Heart right ventricle (tissue), 16 donors: Measurements from ENCODE around the gene ZNF594. TPM values are rescaled to one million over a fixed set of nuclear protein-coding genes. Genes with fewer than 3 reads are reported as not detected.

ENCODE experiments used
- ATAC-seq, 8 donors: fragments of 200-7000 bp; cut with Tn5 transposase; one replicate each; pipeline ENCODE4 v1.9.1; 2020; ENCODE audit warnings: mild to moderate bottlenecking in 8 of 8, moderate library complexity in 8 of 8, moderate number of reproducible peaks in 1 of 8
- DNase-seq, 2 donors: peaks; one replicate each; pipeline ENCODE4 v3.0.0-alpha.2; 2020
- H3K27ac ChIP-seq, 10 donors: fragments of 200-600 bp; sonication (generic) in 2 of 10; one replicate each; pipeline versions ENCODE4 v1.5.0 to v1.8.0; 2020 to 2022; ENCODE audit warnings: mild to moderate bottlenecking in 3 of 10
- H3K27me3 ChIP-seq, 7 donors: fragments of 200-600 bp; one replicate each; pipeline ENCODE4 v1.8.0; 2021 to 2022; ENCODE audit warnings: mild to moderate bottlenecking in 2 of 7
- H3K36me3 ChIP-seq, 9 donors: fragments of 200-600 bp; sonication (generic) in 1 of 9; one replicate each; pipeline versions ENCODE4 v1.5.0 to v1.8.0; 2020 to 2022; ENCODE audit warnings: mild to moderate bottlenecking in 2 of 9
- H3K4me1 ChIP-seq, 9 donors: fragments of 200-600 bp; sonication (generic) in 1 of 9; one replicate each; pipeline versions ENCODE4 v1.5.0 to v1.8.0; 2020 to 2022; ENCODE audit warnings: mild to moderate bottlenecking in 4 of 9
- H3K4me3 ChIP-seq, 10 donors: fragments of 200-600 bp; sonication (generic) in 2 of 10; one replicate each; pipeline versions ENCODE4 v1.5.0 to v1.8.0; 2020 to 2022; ENCODE audit warnings: mild to moderate bottlenecking in 7 of 10, moderate library complexity in 2 of 10
- H3K9me3 ChIP-seq, 11 donors: fragments of 200-600 bp in 10 of 11; sonication (generic) in 2 of 11; one replicate each; pipeline versions ENCODE4 v1.5.0 to v1.8.0; 2013 to 2022; ENCODE audit warnings: mild to moderate bottlenecking in 2 of 11, control low read depth in 1 of 11, moderate library complexity in 1 of 11
- CTCF ChIP-seq, 9 donors: fragments of 200-600 bp; sonication (generic) in 2 of 9; IDR thresholded peaks; one replicate each; pipeline versions ENCODE4 v1.5.0 to v1.8.0; 2021 to 2022; ENCODE audit warnings: antibody characterized with exemption in 9 of 9, mild to moderate bottlenecking in 5 of 9, moderate library complexity in 1 of 9
- WGBS, 2 donors: extraction: QIAGEN DNeasy Blood & Tissue Kit; methylation state at CpG; one replicate each; pipeline ENCODE4 v1.1.7; 2013; ENCODE audit warnings: inconsistent platforms in 1 of 2; 5-methylcytosine and 5-hydroxymethylcytosine counted together
- intact Hi-C, 10 donors: fragments of 100-400 bp; cut with DNase I; formaldehyde crosslinking; loops; one replicate each; pipeline versions ENCODE4 v1.11.1 to v1.14.2; 2022
- polyA plus RNA-seq, 2 donors: library from polyadenylated mRNA; stranded (reverse); fragments of 200-250 nt; gene quantifications; one replicate each; pipeline ENCODE4 v1.2.3, GENCODE V29; 2013
- total RNA-seq, 10 donors: library from RNA; stranded (reverse); fragmentation: NEBNext Ultra II Directional in 3 of 10; extraction: Animal tissue kit (Norgen Biotek cat#: 25700) in 3 of 10; gene quantifications; one replicate each; pipeline versions ENCODE4 v1.2.1 to v1.2.4, GENCODE V29; 2021 to 2023
- donor health status: Arrhythmogenic right ventricular cardiomyopathy.
- donor health status: ischemic (EF 13 %, LVEDD 7.1; RV severe dilation, severe dysfunction).
- donor health status: healthy with polysubstance abuse.
- donor health status: DM: no; HTN: yes; CAD: no.
- donor health status: DM: no; HTN: no; CAD: no.
- donor health status: ischemic (EF 25% LVEDD 6.9; RV normal size, moderate dysfunction).
- donor health status: ischemic (EF 25% LVEDD 5.7; RV mildly dilated, moderate dysfunction).
- donor health status: healthy.
- donor health status: DM: yes; HTN: yes; CAD: no.
- donor health status: Ischemic cardiomyopathy.
- donor health status: ischemic (EF 35%, LVEDD 5.7; RV mildly dilated, moderate dysfunction).
- donor health status: nonischemic (EF 11% LVEDD 7.7; RV severe dilation, severe dysfunction).
- donor health status: DM: yes; HTN: yes; CAD: no.
- donor health status: PGD.
- donor health status: ischemic (EF 29% LVEDD 5.4; RV normal size, mild dysfunction).
- donor health status: nonischemic (EF 23%, LVEDD 6.1; RV moderate dilation, normal function).

The ZNF594 gene
- total and polyA plus RNA-seq, 12 donors, result 1.4 to 9.1 (median 6.7) TPM

GRCh38 chr17:5209396-5209795, 17.7 kb upstream of the ZNF594 start:
- TF ChIP-seq CTCF (IDR thresholded peaks at IDR 0.05), result no peak
- 93 to 99% methylated on average over 3 of the region's 3 CpGs for WGBS, 2 donors
- Histone ChIP-seq H3K4me3 (no peak overlapping the region), H3K4me1 (peaks cover 0 to 23% (median 0%) of the 10 kb centered on the region in 9 donors), H3K9me3 (peaks cover 0 to 5% (median 0%) of the 10 kb centered on the region in 11 donors), H3K27ac (no peak overlapping the region), H3K36me3 (peaks cover 0 to 31% (median 4%) of the 10 kb centered on the region in 9 donors), H3K27me3 (no peaks in the 10 kb centered on the region)
- intact Hi-C loops, result no loop called here
- ATAC-seq (no peak), DNase-seq (no peak)

GRCh38 chr17:5203908-5204294, 12.2 kb upstream of the ZNF594 start:
- Histone ChIP-seq H3K36me3 (peaks cover 0 to under 1% (median 0%) of the 10 kb centered on the region in 9 donors), H3K27me3 (no peaks in the 10 kb centered on the region), H3K27ac (no peak overlapping the region), H3K4me1 (no peaks in the 10 kb centered on the region), H3K9me3 (peaks cover 0 to 5% (median 0%) of the 10 kb centered on the region in 11 donors), H3K4me3 (no peak overlapping the region)
- no peak for DNase-seq
- 96 to 98% methylated on average over 1 of the region's 1 CpG for WGBS, 2 donors
- no peak for ATAC-seq
- intact Hi-C loops, result no loop called here
- no peak for TF ChIP-seq CTCF (IDR thresholded peaks at IDR 0.05)

DNA sequence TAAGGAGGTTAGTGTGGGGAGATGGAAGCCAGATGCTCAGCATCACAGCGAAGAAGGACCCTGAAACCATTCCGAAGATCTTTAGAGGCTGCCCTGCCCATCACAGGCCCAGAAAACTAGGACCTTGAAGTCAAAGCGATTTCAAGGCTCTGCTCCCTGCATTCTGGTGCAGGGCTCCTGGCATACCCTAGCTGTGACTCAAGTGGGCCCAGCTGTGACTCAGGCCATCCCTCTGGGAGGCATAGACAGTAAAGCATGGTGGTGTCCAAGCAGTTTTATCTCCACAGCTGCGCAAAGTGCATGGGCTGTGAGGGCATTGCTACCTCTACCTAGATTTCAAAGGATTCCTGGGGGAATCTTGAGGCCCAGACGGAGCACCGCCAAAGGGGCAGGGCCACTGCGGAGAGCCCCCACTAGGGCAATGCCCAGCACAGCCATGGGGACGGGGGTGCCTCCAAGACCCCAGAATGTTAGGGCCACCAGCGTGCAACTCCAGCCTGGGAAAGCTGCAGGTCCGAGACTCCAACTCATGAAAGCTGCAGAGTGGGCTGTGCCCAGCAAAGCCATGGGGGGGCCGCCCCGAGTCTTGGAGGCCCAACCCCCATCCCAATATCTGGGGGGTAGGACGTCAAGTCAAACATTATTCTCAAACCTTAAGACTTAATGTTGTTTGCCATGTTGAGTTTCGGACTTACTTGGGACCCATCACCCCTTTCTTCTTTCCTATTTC, 11.7 kb upstream of the ZNF594 start:
- ATAC-seq (no peak), DNase-seq (no peak)
- no peaks in the 10 kb centered on the region for H3K4me1 ChIP-seq
- intact Hi-C loops, result no loop called here
- H3K27ac ChIP-seq, result no peak overlapping the region
- no peak for TF ChIP-seq CTCF (IDR thresholded peaks at IDR 0.05)
- H3K27me3 ChIP-seq, result no peaks in the 10 kb centered on the region
- peaks cover 0 to 5% (median 0%) of the 10 kb centered on the region in 11 donors for H3K9me3 ChIP-seq
- no peaks in the 10 kb centered on the region for H3K36me3 ChIP-seq
- 94 to 95% methylated on average over 14 of the region's 14 CpGs for WGBS, 2 donors
- H3K4me3 ChIP-seq, result no peak overlapping the region

DNA sequence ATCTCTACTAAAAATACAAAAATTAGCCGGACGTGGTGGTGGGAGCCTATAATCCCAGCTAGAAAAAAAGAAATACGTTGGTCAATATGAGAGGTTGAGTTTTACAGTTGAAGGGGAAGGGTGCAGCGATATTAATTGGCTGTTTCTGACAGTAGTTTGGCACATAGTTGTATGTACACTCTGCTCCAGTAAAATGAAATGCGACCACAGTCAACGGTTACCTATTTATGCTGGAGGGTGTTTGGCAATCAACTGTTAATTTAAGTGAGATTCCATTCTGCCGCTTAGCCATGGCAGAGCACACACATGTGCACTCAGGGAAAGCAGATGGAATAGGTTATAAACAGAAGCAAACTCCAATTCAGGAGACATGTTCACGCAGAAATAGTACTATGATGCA, 9.3 kb upstream of the ZNF594 start:
- DNase-seq, result no peak
- intact Hi-C loops, result no loop called here
- no peak overlapping the region for H3K4me3 ChIP-seq
- H3K27me3 ChIP-seq, result no peaks in the 10 kb centered on the region
- 95 to 99% methylated on average over 8 of the region's 8 CpGs for WGBS, 2 donors
- peaks cover 0 to 5% (median 0%) of the 10 kb centered on the region in 11 donors for H3K9me3 ChIP-seq
- H3K36me3 ChIP-seq, result no peaks in the 10 kb centered on the region
- no peak for TF ChIP-seq CTCF (IDR thresholded peaks at IDR 0.05)
- peaks cover 0 to 2% (median 0%) of the 10 kb centered on the region in 9 donors for H3K4me1 ChIP-seq
- no peak overlapping the region for H3K27ac ChIP-seq
- ATAC-seq, result no peak
